ENCODE results near the gene TRMT1.

The TRMT1 gene

GRCh38 chr19:13069415-13070359, 46.9 kb downstream of the TRMT1 start:
- DNase-seq = no peak

GRCh38 chr19:13068085-13068846, 48.3 kb downstream of the TRMT1 start:
- no peak for DNase-seq

- no peak for DNase-seq
These were observed 49.4 kb downstream of the TRMT1 start for GRCh38 chr19:13066933-13067807.

GRCh38 chr19:13066226-13066625, 50.3 kb downstream of the TRMT1 start:
- no peak for DNase-seq

- no peak for DNase-seq
These were observed 52.4 kb downstream of the TRMT1 start for GRCh38 chr19:13064092-13064489.

GRCh38 chr19:13063461-13064091, 53.0 kb downstream of the TRMT1 start:
- no peak for DNase-seq

- DNase-seq = no peak
These were observed 54.2 kb downstream of the TRMT1 start for GRCh38 chr19:13062317-13062716.

- peak; percentile 73 for DNase-seq
These were observed 55.3 kb downstream of the TRMT1 start for GRCh38 chr19:13060964-13061927.

- DNase-seq = no peak
These were observed 56.1 kb downstream of the TRMT1 start for GRCh38 chr19:13060233-13060963.

GRCh38 chr19:13058951-13059660, 57.4 kb downstream of the TRMT1 start:
- DNase-seq = no peak

GRCh38 chr19:13057744-13058143, 58.8 kb downstream of the TRMT1 start:
- no peak for DNase-seq

GRCh38 chr19:13057147-13057572, 59.4 kb downstream of the TRMT1 start:
- no peak for DNase-seq

GRCh38 chr19:13056052-13056660, 60.4 kb downstream of the TRMT1 start:
- no peak for DNase-seq

- no peak for DNase-seq
These were observed 61.1 kb downstream of the TRMT1 start for GRCh38 chr19:13055213-13056051.
